Tibial artery (tissue), 4 donors: Measurements from ENCODE around the gene GEN1.

Source experiments
- DNase-seq, 2 donors: peaks; one replicate each; pipeline ENCODE4 v3.0.0-alpha.2; 2019
- H3K27ac ChIP-seq, 2 donors: fragments of 200-600 bp; sonication (generic) in 1 of 2; 1 replicate in 1 of 2; 2 replicates in 1 of 2; pipeline ENCODE4 v1.5.1; 2018 to 2019; ENCODE audit warnings: mild to moderate bottlenecking in 1 of 2
- H3K27me3 ChIP-seq, 2 donors: fragments of 200-600 bp; sonication (generic) in 1 of 2; one replicate each; pipeline versions ENCODE4 v1.5.1 to v1.6.0; 2016 to 2019
- H3K36me3 ChIP-seq, 3 donors: fragments of 200-600 bp; sonication (generic) in 2 of 3; one replicate each; pipeline ENCODE4 v1.5.1; 2016 to 2019; ENCODE audit warnings: mild to moderate bottlenecking in 2 of 3
- H3K4me1 ChIP-seq, 4 donors: fragments of 200-600 bp; sonication (generic) in 2 of 4; 1 replicate in 3 of 4; 2 replicates in 1 of 4; pipeline ENCODE4 v1.5.1; 2016 to 2019
- H3K4me3 ChIP-seq, 2 donors: fragments of 200-600 bp; sonication (generic) in 1 of 2; 1 replicate in 1 of 2; 2 replicates in 1 of 2; pipeline ENCODE4 v1.5.1; 2018 to 2019; ENCODE audit warnings: mild to moderate bottlenecking in 2 of 2
- H3K9me3 ChIP-seq, 3 donors: fragments of 200-600 bp; sonication (generic) in 1 of 3; one replicate each; pipeline ENCODE4 v1.5.1; 2016 to 2019
- CTCF ChIP-seq, 2 experiments: fragments of 200-600 bp in 1 of 2; fragments of 450-650 bp in 1 of 2; IDR thresholded peaks; one replicate each; pipeline ENCODE4 v1.5.1; 2017 to 2019; ENCODE audit warnings: antibody characterized with exemption in 2 of 2, mild to moderate bottlenecking in 1 of 2, moderate library complexity in 1 of 2
- intact Hi-C: fragments of 100-400 bp; cut with DNase I; formaldehyde crosslinking; loops from one replicate; pipeline ENCODE4 v1.15.0; 2023; ENCODE audit warnings: low total_unique reads

GEN1 gene

GRCh38 chr2:17803497-17803896 is 49.6 kb downstream of the GEN1 start:
- TF ChIP-seq CTCF (IDR thresholded peaks at IDR 0.05), result no peak
- no peaks in the 10 kb centered on the region for H3K9me3 ChIP-seq
- no peaks in the 10 kb centered on the region for H3K4me1 ChIP-seq
- peaks cover 0 to 2% of the 10 kb centered on the region in 2 donors for H3K27me3 ChIP-seq
- H3K36me3 ChIP-seq, result no peaks in the 10 kb centered on the region
- no peak overlapping the region for H3K27ac ChIP-seq
- no peak overlapping the region for H3K4me3 ChIP-seq
- intact Hi-C loops, result no loop called here
- DNase-seq, result no peak

- Histone ChIP-seq H3K27me3 (peaks cover 0 to 2% of the 10 kb centered on the region in 2 donors), H3K36me3 (no peaks in the 10 kb centered on the region), H3K4me3 (no peak overlapping the region), H3K9me3 (no peaks in the 10 kb centered on the region), H3K4me1 (no peaks in the 10 kb centered on the region), H3K27ac (no peak overlapping the region)
- TF ChIP-seq CTCF (IDR thresholded peaks at IDR 0.05), result no peak
- intact Hi-C loops, result no loop called here
- no peak for DNase-seq
Observed at GRCh38 chr2:17804358-17804757, 50.4 kb downstream of the GEN1 start.

- no peaks in the 10 kb centered on the region for H3K27me3 ChIP-seq
- H3K9me3 ChIP-seq, result no peaks in the 10 kb centered on the region
- TF ChIP-seq CTCF (IDR thresholded peaks at IDR 0.05), result no peak
- no peak overlapping the region for H3K4me3 ChIP-seq
- intact Hi-C loops, result no loop called here
- DNase-seq, result no peak
- H3K4me1 ChIP-seq, result no peaks in the 10 kb centered on the region
- H3K36me3 ChIP-seq, result no peaks in the 10 kb centered on the region
- no peak overlapping the region for H3K27ac ChIP-seq
Observed at GRCh38 chr2:17805166-17805565, 51.2 kb downstream of the GEN1 start.

GRCh38 chr2:17805717-17806363 is 51.9 kb downstream of the GEN1 start:
- DNase-seq, result no peak
- H3K9me3 ChIP-seq, result no peaks in the 10 kb centered on the region
- H3K27me3 ChIP-seq, result no peaks in the 10 kb centered on the region
- intact Hi-C loops, result no loop called here
- TF ChIP-seq CTCF (IDR thresholded peaks at IDR 0.05), result no peak
- no peak overlapping the region for H3K4me3 ChIP-seq
- no peaks in the 10 kb centered on the region for H3K36me3 ChIP-seq
- H3K4me1 ChIP-seq, result no peaks in the 10 kb centered on the region
- no peak overlapping the region for H3K27ac ChIP-seq

- Histone ChIP-seq H3K27ac (peak overlapping the region; percentile 52 to 69), H3K9me3 (no peaks in the 10 kb centered on the region), H3K4me1 (peaks cover 0 to 17% (median 5%) of the 10 kb centered on the region in 4 donors), H3K27me3 (no peaks in the 10 kb centered on the region), H3K4me3 (peak overlapping the region in 1 of 2 donors; percentile 3), H3K36me3 (no peaks in the 10 kb centered on the region)
- TF ChIP-seq CTCF (IDR thresholded peaks at IDR 0.05), result no peak
- no peak for DNase-seq
- intact Hi-C loops, result no loop called here
Observed at GRCh38 chr2:17813010-17813741, 59.2 kb downstream of the GEN1 start.
